GM18519 (cell line): ENCODE data around the gene TPTE2.
"Not testable (repeated sequence)": the region's sequence is repeated elsewhere in the genome, so short reads cannot be mapped to it uniquely, and the experiment has no call there.

Source experiments
- ATAC-seq: cut with Tn5 transposase; IDR thresholded peaks from one replicate; pipeline ENCODE4 v1.9.1; 2021; ENCODE audit warnings: mild to moderate bottlenecking, moderate library complexity; ENCODE audit not compliant: unreplicated experiment, low FRiP score

TPTE2 gene

GRCh38 chr13:19561127-19561582 lies at the start of gene TPTE2:
Gene TPTE2, minus strand, starts transcription at chr13:19561532. Its CDS starts 58,298 bp downstream, at chr13:19503234.
- ATAC-seq = not testable (repeated sequence)

- no peak for ATAC-seq
These were observed 46.3 kb upstream of the TPTE2 start for GRCh38 chr13:19607523-19608078.

GRCh38 chr13:19606737-19607136 lies 45.4 kb upstream of the TPTE2 start:
- no peak for ATAC-seq

- no peak for ATAC-seq
These were observed 44.8 kb upstream of the TPTE2 start for GRCh38 chr13:19606152-19606551.

- ATAC-seq = no peak
These were observed 44.0 kb upstream of the TPTE2 start for GRCh38 chr13:19605161-19605955.

- no peak for ATAC-seq
These were observed 43.0 kb upstream of the TPTE2 start for GRCh38 chr13:19604306-19604705.

- peak; percentile 81 for ATAC-seq
These were observed 40.7 kb upstream of the TPTE2 start for GRCh38 chr13:19601749-19602725.

GRCh38 chr13:19597523-19597922 lies 36.2 kb upstream of the TPTE2 start:
- ATAC-seq = no peak

- no peak for ATAC-seq
These were observed 35.6 kb upstream of the TPTE2 start for GRCh38 chr13:19596960-19597361.

GRCh38 chr13:19596086-19596485 lies 34.8 kb upstream of the TPTE2 start:
- no peak for ATAC-seq

- no peak for ATAC-seq
These were observed 31.4 kb upstream of the TPTE2 start for GRCh38 chr13:19592657-19593180.

- ATAC-seq = no peak
These were observed 30.5 kb upstream of the TPTE2 start for GRCh38 chr13:19591864-19592263.

- ATAC-seq = no peak
These were observed 29.1 kb upstream of the TPTE2 start for GRCh38 chr13:19590423-19590822.

- no peak for ATAC-seq
These were observed 28.0 kb upstream of the TPTE2 start for GRCh38 chr13:19589312-19589711.

GRCh38 chr13:19587635-19588300 lies 26.4 kb upstream of the TPTE2 start:
- peak; percentile 67 for ATAC-seq

GRCh38 chr13:19586904-19587634 lies 25.7 kb upstream of the TPTE2 start:
- ATAC-seq = peak; percentile 61

GRCh38 chr13:19581675-19582074 lies 20.3 kb upstream of the TPTE2 start:
- no peak for ATAC-seq

GRCh38 chr13:19575230-19575629 lies 13.9 kb upstream of the TPTE2 start:
- ATAC-seq = no peak

GRCh38 chr13:19573120-19573716 lies 11.9 kb upstream of the TPTE2 start:
- no peak for ATAC-seq
